ENCODE data around the gene RPRML.
A peak's percentile ranks its signal among the peaks of the same experiment; 100 is the strongest.
"Not testable (repeated sequence)": the region's sequence is repeated elsewhere in the genome, so short reads cannot be mapped to it uniquely, and the experiment has no call there.

Gene RPRML

DNA sequence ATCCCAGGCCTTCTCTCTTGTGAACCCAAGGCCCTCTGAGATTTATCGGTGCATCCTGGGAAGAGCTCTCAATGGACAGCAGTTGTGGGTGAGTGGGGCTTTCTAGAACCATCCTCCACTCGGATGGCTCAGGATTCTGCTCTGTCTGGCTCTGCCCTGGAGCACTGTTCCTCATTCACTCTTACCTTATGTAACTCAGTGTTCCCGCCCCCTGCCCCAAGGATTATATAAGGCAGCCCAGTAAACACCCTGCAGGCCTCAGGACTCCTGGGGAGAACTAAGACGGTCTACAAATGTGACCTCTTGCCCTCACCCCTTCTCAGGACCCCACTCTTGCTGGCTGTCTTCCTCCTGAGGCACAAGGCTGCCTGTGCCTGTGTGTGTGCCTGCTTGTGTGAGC lies 3.8 kb downstream of the RPRML start:
- DNase-seq, result no peak

DNA sequence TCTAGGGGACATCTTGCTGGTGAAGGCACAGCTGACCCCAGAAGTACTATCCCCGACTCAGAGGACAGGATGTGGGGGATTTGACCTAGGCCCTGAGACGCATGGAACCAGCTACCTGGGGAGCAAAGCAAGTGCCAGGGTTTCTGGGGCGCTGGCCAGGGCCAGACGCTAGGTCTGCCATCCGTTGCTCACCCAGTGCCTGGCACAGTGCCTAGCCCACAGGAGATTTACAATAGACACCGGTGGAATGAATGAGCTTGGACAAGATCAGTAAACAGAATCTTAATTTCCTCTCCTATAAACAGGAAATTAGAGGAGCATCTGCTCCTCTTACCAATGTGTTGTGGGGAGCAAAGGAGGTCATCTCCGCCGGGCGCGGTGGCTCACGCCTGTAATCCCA lies 5.0 kb downstream of the RPRML start:
- DNase-seq, result no peak

DNA sequence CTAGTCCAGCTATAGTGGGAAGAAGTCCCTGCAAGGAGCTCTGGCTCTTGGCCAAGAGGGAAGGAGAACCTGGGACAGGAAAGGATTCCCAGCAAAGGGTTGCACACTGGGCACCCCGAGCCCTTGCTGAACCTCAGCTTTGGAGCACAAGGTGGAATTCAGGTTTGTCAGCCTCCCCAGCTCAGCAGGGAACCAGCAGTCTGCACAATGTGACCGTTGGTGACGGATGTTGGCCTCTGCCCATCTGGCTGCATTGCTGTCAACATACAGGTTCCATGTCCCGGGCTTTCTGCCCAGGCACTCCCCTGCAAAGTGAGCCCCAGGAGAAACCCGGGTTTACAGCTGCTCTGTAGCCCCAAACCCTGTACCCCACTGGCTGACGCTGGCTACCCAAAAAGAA lies 6.7 kb downstream of the RPRML start:
- no peak for DNase-seq

DNA sequence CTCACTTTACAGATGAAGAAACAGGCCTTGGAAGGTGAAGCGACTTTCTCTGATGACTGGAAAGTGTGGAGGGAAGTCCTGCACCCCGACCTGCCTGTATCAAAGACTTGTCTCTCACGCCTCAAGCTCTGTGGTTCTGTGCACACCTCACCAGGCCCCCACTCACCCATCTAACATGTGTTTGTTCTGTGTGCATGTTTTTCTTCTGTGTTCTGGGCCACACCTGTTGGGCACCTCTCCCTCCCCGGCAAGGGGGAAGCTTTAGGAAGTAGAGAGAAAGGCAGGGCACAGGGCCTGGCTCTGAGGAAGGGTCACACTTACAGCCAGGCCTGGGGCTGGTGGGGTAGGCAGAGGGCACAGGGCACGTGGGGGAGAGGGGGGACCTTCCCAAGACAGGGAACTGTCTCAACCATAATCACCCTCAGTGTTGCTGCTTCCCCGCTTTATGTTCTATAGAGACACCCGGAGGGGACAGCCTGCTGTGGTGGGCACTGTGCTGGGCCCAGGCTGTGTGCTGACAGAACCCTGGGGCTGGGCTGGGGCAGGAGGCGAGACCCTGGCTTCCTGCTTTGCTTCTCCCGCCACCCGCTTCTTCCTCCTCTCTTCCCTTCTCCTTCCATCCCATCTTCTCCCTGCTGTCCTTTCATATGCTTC lies 7.3 kb downstream of the RPRML start:
- no peak for DNase-seq

DNA sequence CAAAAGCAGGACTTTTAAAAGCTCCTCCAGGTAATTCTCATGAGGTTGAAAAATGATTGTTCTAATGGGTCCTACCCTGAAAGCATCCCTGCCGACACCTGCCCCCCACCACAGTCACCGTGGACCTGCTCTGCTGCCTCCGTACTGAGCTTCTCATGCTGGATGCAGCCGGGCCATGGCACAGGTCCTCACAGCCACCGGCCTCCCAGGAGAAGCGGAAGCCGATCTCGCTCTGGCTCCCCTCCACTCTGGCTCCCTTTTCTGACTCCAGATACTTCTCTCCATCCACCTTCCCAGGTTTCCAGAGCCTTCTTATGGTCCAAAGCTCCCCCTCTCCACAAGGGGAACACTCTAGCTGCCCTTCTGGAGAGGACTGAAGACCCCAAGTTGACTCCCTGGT lies 10.2 kb downstream of the RPRML start:
- no peak for DNase-seq

DNA sequence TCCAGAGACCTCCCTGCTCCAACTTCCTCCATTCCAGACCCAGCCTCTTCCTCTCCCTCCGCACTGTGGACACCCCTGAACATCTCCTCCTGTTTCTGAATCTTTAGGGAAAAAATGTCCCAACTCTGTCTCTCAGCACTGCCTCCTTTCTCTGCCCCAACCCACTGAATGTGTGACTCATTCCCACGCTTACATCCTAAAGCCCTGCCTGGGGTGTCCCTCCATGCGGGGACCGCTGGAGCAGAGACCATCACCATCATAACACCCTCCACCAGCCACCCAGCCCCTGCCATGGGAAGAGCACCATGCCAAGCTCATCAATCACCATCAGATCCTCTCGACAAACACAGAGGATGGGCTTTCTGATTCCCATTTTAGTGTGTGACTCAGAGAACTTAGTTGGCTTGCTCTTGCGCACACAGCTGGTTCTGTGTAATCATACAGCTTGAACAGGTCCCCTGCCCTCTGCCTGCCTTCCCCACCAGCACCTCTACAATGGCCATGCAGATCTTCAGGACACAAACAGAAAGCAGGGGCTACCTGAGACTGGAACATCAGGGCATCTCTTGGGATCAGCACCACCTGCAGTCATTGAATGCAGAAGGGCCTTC lies 10.7 kb downstream of the RPRML start:
- no peak for DNase-seq

DNA sequence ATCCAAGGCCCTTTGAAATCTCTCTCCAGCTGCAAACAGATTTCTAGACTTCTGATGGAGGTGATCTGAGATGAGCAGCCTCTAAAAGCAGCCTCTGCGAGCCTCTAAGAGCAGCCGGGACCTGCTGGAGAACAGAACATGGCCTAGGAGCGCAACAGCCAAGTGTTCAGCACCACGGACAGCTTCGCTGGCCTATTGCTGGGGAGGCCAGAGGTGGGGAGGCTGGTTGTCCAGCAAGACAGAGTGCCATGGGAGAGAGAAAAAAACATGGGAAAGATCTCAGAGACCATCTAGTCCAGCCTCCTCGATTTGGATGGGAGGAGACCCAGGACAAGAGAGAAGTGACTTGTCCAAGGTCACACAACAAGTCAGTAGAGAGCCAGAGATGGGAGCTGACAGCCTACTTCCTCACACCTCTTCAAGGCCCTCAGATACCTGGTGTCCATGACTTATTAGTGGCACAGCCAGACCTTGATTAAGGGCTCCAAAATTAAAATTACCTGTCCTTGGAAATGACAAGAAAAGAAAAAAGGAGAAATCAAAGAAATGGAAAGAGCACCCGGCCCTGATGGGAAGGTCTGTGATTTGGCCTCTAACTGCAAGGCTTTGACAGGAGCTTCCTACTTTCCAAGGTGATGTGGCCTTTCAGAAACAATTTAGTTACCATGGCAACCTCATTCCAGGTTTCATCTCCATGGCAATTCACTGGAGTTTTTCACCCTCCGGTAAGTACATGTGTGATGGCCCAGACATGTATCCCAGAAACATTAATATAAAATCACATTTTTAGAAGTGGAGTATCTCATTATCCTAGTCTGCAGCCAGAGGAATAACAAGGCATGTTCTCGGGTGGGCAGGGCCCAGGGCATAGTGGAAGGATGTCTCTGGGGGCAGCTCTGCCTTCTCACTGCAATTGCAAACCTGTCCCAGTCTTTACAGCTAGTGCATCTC lies 14.5 kb downstream of the RPRML start:
- peak; percentile 31 for DNase-seq

- DNase-seq, result no peak
Observed at GRCh38 chr17:46963571-46963970, 15.5 kb downstream of the RPRML start.

DNA sequence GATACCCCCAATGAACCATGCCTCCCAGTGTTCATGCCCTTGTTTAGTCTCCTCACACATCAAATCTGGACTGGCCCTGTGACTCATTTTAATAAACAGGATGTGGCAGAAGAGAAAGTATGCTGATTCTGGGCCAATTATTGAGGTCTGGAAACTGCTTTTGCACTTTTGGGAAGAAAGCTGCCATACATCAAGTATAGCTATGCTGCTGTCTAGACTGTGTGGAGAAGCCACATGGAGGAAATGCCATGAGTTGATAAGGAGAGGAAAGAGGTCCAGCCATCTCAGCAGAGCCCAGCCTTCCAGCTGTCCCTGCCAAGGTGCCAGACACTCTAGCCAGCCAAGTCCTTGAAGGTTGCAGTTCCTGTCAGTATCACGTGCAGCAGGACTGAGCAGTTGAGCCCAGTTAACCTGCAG lies 16.7 kb downstream of the RPRML start:
- DNase-seq, result no peak

- no peak for DNase-seq
Observed at GRCh38 chr17:46960152-46960551, 18.9 kb downstream of the RPRML start.

DNA sequence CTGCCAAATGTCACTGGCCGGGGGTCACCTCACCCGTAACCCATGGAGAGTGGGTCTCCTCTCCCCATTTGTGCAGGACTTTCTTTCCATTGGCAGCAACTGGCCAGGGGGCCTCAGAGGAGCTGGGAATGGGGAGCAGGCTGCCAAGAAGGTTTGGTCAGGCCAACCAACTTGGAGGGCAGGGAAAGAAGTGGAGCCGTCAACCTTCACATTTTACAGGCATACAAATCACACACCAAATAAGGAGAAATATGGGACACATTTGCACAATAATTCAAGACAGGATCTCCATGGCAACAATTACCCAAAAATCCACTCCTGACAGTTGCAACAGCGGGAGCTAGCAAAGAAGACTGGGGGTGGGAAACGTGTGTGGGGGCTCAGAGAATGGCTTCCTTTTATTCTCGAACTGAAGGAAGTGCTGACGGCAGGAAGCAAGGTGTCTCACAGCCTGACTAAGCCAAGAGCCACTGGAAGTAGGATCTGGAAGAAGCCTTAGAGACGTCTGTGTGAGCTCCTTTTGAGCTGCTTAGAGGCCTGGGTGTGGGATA lies 20.9 kb downstream of the RPRML start:
- no peak for DNase-seq

GRCh38 chr17:46953191-46953590 lies 25.9 kb downstream of the RPRML start:
- DNase-seq, result not testable (repeated sequence)

DNA sequence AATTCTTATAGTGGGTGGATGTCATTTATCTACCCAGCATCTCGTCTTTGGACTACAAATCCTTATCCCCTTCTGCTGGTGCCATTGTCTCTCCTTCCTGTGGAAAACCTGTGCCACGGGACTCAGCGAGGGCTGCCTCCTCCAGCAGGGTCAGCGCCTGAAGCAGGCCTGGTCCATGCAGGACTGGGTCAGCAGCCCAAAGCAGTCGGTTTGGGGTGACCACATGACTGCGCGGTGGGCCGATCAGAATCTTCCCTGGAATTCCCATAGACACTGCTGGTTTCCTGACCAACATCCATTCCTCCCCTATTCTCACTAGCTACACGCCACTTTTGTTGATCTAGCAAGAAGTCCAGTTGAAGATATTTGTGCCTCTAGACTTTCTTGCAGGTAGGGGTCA lies 26.9 kb downstream of the RPRML start:
- DNase-seq, result no peak

GRCh38 chr17:46951706-46952105 lies 27.3 kb downstream of the RPRML start:
- no peak for DNase-seq

GRCh38 chr17:46950997-46951621 lies 27.9 kb downstream of the RPRML start:
- DNase-seq, result no peak

- DNase-seq, result no peak
Observed at GRCh38 chr17:46950342-46950996, 28.6 kb downstream of the RPRML start.

DNA sequence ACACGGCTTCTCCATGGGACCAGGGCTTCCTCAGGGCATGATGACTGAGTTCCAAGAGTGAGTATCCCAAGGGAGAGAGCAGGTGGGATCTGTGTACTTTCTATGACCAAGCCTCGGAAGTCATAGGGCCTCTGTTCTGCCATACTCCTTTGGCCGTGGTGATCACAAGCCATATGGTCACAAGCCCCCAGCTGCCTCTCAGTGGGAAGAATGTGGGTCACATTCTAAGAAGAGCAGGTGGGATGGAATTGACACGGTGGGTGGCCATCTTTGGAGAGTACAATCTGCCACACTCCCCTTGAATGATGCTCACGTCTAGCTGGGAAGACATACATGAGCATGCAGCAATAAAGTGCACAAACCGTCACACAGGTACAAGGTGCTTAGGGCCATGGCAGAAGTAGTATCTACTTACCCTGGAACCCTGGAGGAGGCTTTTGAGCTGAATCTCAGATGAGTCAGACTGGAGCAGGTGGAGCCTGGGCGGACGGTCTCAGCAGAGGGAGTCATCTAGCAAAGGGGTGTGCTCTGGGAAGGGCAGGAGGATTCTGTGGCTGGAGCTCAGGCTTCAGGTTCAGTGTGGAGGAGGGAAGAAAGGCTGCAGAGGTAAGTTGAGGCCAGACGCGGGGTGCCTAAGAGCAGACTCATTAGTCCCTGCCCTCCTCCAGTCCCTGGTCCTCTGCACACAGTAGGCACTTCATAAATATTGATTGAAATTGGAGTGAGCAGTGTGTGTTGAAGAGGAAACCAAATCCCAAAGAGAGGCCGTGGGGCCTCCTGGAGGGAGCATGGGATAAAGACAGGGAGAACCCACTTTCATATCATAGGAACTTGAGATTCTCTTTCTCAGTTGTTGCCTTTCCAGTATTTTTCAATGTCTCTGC lies 29.5 kb downstream of the RPRML start:
- no peak for DNase-seq

DNA sequence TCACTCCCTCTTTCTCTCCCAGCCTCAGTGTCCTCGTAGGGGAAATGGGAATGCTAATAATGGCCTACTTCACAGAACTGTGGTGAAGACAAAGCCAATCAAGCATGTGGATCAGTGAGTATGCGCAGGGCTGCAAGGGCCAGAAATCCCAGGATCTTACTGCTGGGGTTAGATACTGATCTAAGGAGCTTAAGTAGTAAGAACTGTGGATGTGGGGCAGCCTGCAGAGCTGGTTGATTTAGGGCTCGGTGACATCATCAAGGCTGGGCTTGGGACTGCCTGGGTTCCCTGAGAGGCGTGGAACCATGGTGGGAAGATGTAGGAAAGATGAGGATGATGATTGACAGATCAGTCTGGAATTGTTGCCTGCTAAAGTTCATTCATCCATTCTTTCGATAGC lies 30.5 kb downstream of the RPRML start:
- DNase-seq, result no peak

DNA sequence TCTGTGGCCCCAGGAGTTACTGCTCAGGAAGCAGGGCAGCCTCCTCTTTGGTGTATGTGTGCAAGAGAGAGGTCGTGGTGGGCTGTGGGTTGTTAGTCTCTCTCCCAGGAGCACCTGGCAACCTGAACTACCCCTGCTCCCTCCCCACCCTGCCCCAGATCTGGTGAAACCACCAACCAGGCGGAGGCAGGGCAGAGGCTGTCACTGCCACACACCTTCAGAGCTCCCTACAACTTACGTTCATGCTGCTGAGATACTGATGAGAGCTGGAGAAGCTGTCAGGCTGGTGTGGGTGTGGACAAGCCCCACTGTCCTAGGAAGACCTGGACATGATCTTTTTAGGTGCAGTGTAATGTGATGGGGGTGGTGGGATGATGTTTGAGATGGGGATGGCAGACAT lies 31.8 kb downstream of the RPRML start:
- DNase-seq, result no peak

DNA sequence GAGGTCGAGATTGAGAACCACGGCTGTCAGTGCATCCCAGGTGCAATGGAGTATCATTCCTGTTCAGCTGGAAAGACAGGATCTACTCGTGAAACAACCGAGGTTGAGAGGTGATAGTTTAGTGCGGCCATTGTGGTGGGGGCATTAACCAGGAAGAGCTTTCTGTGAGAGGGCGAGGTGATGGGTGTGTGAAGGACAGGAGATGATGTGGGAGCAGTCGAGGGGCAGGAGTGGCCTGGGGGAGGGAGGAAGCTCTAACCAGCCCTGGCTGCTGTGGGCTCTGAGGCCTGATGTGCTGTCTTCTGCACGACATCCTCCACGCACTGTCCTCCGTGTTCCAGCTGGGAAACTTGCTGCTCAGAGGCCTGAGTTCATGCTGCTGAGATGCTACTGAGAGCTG lies 34.1 kb downstream of the RPRML start:
- no peak for DNase-seq
